Calu3 (cell line): ENCODE results near the gene PRKAG2. TPM values are rescaled to one million over a fixed set of nuclear protein-coding genes. Genes with fewer than 3 reads are reported as not detected.

Experiments
- BruUV-seq: library from RNA; stranded (reverse); fragments of 400-500 nt; replicated peaks from 2 replicates; lab custom pipeline; 2021; lab: Mats Ljungman, UMichigan
- CTCF ChIA-PET: fragments of 300-600 bp; sonication (Branson Sonifier 250); formaldehyde crosslinking; loops from one replicate; lab custom pipeline; 2022; ENCODE audit warnings: antibody characterized with exemption; lab: Charles Lee
- DNase-seq: peaks from one replicate; pipeline ENCODE4 v3.0.0; 2022
- H3K27ac Mint-ChIP-seq: one replicate; pipeline ENCODE4 v1.8.0; 2022; ENCODE audit warnings: mixed read lengths; ENCODE audit not compliant: unreplicated experiment
- H3K27me3 Mint-ChIP-seq: one replicate; pipeline ENCODE4 v1.8.0; 2022; ENCODE audit warnings: mixed read lengths; ENCODE audit not compliant: unreplicated experiment
- H3K36me3 Mint-ChIP-seq: one replicate; pipeline ENCODE4 v1.8.0; 2022; ENCODE audit warnings: mild to moderate bottlenecking, moderate library complexity, mixed read lengths; ENCODE audit not compliant: insufficient read depth, unreplicated experiment
- H3K4me1 Mint-ChIP-seq: one replicate; pipeline ENCODE4 v1.8.0; 2022; ENCODE audit warnings: mild to moderate bottlenecking, low read depth, mixed read lengths; ENCODE audit not compliant: unreplicated experiment
- H3K4me3 Mint-ChIP-seq: one replicate; pipeline ENCODE4 v1.8.0; 2022; ENCODE audit warnings: mild to moderate bottlenecking, low read depth, moderate library complexity, mixed read lengths; ENCODE audit not compliant: unreplicated experiment
- H3K9me3 Mint-ChIP-seq: one replicate; pipeline ENCODE4 v1.8.0; 2022; ENCODE audit warnings: low read depth, mixed read lengths; ENCODE audit not compliant: unreplicated experiment
- intact Hi-C: fragments of 100-400 bp; cut with micrococcal nuclease; formaldehyde crosslinking; loops from one replicate; pipeline ENCODE4 v1.10.0; 2022; ENCODE audit not compliant: unreplicated experiment
- total RNA-seq: library from RNA; stranded (reverse); gene quantifications from 2 replicates; pipeline ENCODE4 v1.2.3, GENCODE V29; 2022
- TF ChIP-seq, protein P1 (sequence below): fragments of 200-600 bp; IDR thresholded peaks from one replicate; pipeline ENCODE4 v1.8.0; 2022; ENCODE audit warnings: antibody characterized with exemption; ENCODE audit not compliant: unreplicated experiment

PRKAG2 gene
- total RNA-seq, 1 experiment from 2014 or later, result 22.4 TPM

DNA sequence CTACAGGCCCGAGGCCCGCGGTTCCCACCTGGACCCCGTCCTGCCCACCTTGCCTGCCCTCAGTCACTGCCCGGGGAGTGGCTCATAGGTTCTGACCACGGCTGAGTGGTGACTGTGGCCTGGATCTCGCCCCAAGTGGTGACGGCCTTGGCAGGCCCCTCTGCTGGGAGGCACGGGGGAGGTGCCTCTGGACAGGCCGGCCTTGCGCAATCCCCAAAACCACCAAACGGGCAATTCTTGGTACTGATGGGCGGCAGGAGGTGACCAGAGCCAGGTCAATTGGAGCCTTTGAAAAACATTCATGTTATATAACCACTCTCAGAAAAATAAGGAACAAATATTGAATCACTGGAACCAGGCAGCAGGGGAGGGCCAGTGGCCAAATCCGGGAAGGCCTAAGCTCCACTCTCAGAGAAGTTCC, 83.4 kb downstream of the PRKAG2 start:
- no peak overlapping the region for H3K4me3 Mint-ChIP-seq
- CTCF ChIA-PET, result no interaction called here
- H3K36me3 Mint-ChIP-seq, result peaks cover 4% of the 10 kb centered on the region
- intact Hi-C loops, result no loop called here
- no TSS peak for BruUV-seq
- no peak for DNase-seq
- H3K9me3 Mint-ChIP-seq, result no peaks in the 10 kb centered on the region
- H3K27me3 Mint-ChIP-seq, result peaks cover 34% of the 10 kb centered on the region
- TF ChIP-seq, protein P1, sequence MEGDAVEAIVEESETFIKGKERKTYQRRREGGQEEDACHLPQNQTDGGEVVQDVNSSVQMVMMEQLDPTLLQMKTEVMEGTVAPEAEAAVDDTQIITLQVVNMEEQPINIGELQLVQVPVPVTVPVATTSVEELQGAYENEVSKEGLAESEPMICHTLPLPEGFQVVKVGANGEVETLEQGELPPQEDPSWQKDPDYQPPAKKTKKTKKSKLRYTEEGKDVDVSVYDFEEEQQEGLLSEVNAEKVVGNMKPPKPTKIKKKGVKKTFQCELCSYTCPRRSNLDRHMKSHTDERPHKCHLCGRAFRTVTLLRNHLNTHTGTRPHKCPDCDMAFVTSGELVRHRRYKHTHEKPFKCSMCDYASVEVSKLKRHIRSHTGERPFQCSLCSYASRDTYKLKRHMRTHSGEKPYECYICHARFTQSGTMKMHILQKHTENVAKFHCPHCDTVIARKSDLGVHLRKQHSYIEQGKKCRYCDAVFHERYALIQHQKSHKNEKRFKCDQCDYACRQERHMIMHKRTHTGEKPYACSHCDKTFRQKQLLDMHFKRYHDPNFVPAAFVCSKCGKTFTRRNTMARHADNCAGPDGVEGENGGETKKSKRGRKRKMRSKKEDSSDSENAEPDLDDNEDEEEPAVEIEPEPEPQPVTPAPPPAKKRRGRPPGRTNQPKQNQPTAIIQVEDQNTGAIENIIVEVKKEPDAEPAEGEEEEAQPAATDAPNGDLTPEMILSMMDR, result no peak
- peaks cover 19% of the 10 kb centered on the region for H3K4me1 Mint-ChIP-seq
- no peak overlapping the region for H3K27ac Mint-ChIP-seq

DNA sequence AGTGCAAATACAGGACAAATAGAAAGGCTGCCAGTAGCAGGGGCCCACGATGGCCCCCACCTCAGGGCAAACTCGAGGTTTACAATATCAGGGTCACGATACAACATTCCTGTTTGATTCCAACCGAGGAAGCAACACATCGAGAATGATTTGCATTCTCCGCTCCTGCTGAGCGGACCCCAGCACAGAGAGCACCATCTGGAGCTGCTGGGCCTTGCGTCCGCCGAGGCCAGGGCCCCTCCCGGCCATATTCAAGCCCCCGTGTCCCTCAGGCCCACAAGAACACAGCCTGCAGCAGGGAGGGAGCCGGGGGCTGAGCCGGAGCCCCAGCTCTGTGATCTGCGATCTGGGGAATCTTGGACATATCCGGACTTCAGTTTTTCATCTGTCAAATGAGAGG, 84.3 kb downstream of the PRKAG2 start:
- BruUV-seq, result no TSS peak

DNA sequence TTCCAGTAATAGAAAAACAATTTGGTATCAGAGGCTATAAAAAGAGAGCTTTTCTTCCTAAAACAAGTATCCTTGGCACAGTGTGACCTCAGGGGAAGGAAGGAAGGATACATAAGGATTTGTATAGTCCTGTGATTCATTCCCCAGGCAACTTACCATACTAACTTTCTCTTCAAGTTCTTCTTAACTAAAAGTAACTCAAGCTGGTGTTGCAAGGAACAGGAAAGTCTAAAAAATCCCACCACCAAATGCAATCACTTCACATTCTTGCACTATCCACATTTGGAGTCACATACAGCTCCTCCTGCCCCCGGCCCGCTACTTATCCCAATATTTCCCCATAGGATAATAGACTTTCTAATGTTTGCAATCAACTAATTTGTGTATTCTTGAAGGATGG, 84.8 kb downstream of the PRKAG2 start:
- H3K36me3 Mint-ChIP-seq, result no peaks in the 10 kb centered on the region
- intact Hi-C loops, result no loop called here
- no peaks in the 10 kb centered on the region for H3K9me3 Mint-ChIP-seq
- BruUV-seq, result no TSS peak
- H3K4me1 Mint-ChIP-seq, result peaks cover 11% of the 10 kb centered on the region
- no peak overlapping the region for H3K27ac Mint-ChIP-seq
- DNase-seq, result no peak
- CTCF ChIA-PET, result no interaction called here
- no peak overlapping the region for H3K4me3 Mint-ChIP-seq
- peaks cover 47% of the 10 kb centered on the region for H3K27me3 Mint-ChIP-seq
- TF ChIP-seq, protein P1, result no peak

More for the DNA sequence above, 84.3 kb downstream of the PRKAG2 start:
- H3K27me3 Mint-ChIP-seq, result peaks cover 42% of the 10 kb centered on the region
- no peak overlapping the region for H3K4me3 Mint-ChIP-seq
- intact Hi-C loops, result no loop called here
- peaks cover 17% of the 10 kb centered on the region for H3K4me1 Mint-ChIP-seq
- TF ChIP-seq, protein P1, result no peak
- DNase-seq, result no peak
- H3K9me3 Mint-ChIP-seq, result no peaks in the 10 kb centered on the region
- H3K27ac Mint-ChIP-seq, result no peak overlapping the region
- CTCF ChIA-PET, result no interaction called here
- H3K36me3 Mint-ChIP-seq, result peaks cover 2% of the 10 kb centered on the region

DNA sequence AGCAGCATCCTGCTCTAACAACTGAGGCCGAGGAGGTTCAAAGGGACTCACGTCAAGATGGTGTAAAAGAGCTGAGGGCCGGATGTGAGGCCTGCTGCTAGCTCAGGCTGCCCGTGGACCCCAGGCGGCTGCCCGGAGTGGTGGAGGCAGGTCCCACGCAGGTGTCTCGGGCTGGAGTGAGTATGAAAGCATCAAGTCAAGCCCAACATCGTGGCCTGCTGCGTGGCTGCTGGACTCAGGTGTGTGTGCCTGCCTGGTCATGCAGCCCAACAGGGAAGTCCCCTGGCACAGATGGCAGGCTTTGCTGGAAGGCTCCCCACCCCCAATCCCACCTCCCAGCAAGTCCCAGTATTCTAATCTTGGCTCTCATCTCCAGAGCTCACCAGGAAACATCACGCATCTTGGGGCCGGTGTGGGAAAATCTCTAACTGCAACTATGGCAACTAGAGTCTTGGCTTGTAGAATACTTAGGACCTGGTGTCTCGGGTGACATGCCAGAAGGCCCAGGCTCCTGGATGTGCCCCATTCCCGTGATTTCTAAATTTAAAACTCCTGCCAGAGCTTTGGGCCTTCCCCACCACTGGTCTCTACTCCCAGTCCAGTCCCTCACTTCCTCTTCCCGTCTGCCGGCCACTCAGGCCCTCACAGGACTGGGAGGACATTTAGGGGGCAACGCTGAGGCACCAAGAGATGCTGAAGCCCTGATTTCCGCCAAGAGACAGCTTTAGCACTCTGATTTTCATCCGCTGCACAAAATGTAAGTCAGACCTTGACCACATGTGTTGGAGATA, 85.9 kb downstream of the PRKAG2 start:
- Mint-ChIP-seq H3K4me3 (no peak overlapping the region), H3K36me3 (no peaks in the 10 kb centered on the region), H3K27ac (no peak overlapping the region), H3K4me1 (peaks cover 1% of the 10 kb centered on the region), H3K27me3 (peaks cover 58% of the 10 kb centered on the region), H3K9me3 (no peaks in the 10 kb centered on the region)
- DNase-seq, result no peak
- CTCF ChIA-PET, result no interaction called here
- TF ChIP-seq, protein P1, result no peak
- no TSS peak for BruUV-seq
- intact Hi-C loops, result no loop called here
